Measurements from ENCODE around the gene SLC25A51. TPM values are rescaled to one million over a fixed set of nuclear protein-coding genes. Genes with fewer than 3 reads are reported as not detected.

Gene SLC25A51
- polyA plus RNA-seq, 3 donors = 7.5 to 17.7 (median 12.1) TPM

DNA sequence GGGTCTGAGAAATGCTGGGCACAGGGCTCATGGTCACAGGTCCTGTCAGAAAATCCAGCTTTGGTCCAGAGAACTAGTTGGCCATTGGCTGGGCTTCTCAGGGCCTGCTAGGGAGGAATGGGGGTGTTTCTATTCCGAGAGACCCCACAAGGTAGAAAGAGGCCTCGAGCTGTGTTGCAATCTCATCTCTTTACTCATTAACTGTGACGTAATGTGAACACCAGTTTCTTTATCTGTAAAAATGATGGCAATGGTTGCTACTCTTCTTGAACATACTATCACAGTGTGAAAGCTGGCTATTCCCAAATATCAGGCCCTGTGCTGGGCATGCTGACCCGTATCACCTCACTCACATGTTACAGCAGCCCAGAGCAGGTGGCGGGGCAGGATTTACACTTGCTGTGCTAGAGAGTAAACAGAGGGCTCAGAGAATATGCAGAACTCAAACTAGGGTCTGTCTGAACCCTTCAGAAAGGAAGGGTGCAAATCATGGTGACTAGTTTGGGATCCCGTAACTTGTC lies 35.7 kb upstream of the SLC25A51 start:
- 74 to 78% (median 75%) methylated on average over 6 of the region's 6 CpGs for WGBS, 3 donors
- H3K27ac ChIP-seq (ENCODE audit: low read depth, low read length) = no peak overlapping the region

DNA sequence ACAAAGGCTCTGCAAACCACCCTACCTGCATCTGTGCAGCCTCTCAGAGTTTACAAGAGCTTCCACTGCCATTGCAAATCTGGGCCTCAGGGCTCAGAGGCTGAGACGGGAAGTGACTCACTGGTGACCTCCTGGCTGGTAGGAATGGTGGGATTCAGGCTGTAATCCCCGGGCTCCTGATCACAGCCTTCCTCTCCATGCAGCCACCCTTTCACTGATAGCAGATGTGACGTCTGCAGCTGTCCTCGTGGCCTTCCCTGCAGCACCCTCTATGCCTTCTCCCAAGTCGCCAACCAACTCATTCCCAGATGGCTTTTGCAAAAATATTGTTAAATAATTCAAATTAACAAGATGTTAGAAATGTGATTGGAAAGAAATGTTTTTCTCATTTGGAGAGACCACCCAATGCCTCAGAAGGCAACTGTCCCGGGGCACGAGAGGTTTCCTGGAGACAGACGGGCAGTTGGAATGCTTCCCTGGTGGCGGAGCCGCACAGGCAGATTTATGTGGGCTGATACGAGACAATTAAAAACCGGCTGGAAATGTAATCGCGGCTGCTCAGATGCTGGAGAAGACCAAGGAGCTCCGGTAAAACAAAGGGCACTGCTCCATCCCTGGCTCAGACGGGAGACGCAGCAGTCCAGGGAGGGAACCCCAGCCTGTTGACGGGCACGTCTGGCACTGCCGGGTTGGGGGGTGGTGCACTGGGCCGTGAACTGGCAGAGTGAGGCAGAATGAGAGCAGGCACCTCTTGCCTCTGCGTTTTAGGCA lies 34.4 kb upstream of the SLC25A51 start:
- no peak overlapping the region for H3K27ac ChIP-seq (ENCODE audit: low read depth, low read length)
- WGBS, 3 donors = 54 to 62% (median 58%) methylated on average over 22 of the region's 22 CpGs

DNA sequence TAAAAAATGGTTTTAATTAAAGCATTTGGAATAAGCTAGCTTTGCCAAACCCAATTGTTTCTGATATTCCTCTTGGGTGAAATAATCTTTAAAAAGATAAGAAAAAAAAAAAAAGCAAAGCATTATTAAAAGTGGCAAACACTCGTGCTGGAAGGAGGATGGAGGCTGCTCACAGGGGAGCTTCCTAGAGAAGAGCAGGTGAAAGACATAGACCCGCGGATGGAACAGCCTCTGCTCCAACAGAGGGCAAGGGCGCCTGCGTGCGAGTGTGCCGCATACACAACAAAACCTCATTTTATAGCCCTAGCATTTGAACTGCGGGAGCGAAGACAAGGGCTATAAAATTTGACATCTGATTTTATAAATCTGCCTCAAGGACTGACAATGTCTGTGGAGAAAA lies 33.4 kb upstream of the SLC25A51 start:
- WGBS, 3 donors = 89 to 93% (median 90%) methylated on average over 9 of the region's 9 CpGs
- no peak overlapping the region for H3K27ac ChIP-seq (ENCODE audit: low read depth, low read length)

GRCh38 chr9:37936965-37937364 lies 33.0 kb upstream of the SLC25A51 start:
- WGBS, 3 donors = 60 to 69% (median 65%) methylated on average over 4 of the region's 4 CpGs
- no peak overlapping the region for H3K27ac ChIP-seq (ENCODE audit: low read depth, low read length)

DNA sequence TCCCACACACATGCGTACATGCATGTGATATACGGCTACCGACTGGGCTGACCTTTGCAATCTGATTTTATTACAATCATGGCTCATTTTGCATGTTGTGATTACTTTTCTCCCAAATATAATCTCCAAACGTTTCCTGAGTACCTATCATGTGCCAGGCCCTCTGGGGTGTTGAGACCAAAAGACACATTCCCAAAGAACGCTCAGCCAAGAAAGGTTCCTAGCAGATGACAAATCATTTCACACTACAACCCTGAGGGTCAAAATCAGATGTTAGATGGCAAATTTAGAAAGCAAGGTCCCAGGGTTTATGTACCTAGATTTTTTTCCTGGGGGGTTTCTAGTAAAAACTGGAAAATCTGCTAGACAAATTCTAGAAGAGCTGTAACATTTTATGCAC lies 32.4 kb upstream of the SLC25A51 start:
- WGBS, 3 donors = 79 to 84% (median 80%) methylated on average over 5 of the region's 5 CpGs

DNA sequence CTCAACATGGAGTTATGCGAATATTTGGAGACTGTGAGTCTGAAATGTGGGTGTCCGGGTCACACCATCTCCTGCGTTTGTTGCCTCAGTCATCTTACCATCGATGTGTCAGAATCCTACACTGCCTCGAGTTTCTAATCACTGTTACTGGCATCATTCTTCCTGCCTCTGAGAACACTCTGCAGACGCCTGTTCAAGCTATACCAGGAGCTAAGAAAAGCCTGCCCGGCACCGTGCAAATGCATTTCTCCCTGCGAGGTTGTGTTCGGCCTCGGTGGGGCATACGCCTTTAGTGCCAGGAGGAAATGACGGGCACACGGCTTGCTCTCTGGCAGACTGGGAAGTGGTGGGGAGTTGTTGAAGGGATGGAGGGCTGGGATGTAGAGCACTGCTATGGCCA lies 31.2 kb upstream of the SLC25A51 start:
- WGBS, 3 donors = 89 to 91% (median 91%) methylated on average over 14 of the region's 14 CpGs
- no peak overlapping the region for H3K27ac ChIP-seq (ENCODE audit: low read depth, low read length)

More for the DNA sequence above, 32.4 kb upstream of the SLC25A51 start:
- no peak overlapping the region for H3K27ac ChIP-seq (ENCODE audit: low read depth, low read length)

DNA sequence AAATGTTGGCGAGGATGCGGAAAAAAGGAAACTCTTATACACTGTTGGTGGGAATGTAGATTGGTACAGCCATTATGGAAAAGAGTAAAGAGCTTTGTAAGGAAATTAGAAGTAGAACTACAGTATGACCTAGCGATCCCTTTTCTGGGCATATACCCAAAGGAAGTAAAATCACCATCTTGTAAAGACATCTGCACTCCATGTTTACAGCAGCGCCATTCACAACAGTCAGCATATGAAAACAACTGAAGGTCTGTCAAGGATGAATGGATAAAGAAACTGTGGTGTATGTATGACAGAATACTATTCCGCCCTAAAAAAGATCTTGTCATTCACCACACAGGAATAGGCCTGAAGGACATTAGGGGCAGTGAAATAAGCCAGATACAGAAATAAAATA lies 27.7 kb upstream of the SLC25A51 start:
- H3K27ac ChIP-seq (ENCODE audit: low read depth, low read length) = no peak overlapping the region
- 91 to 94% (median 93%) methylated on average over 5 of the region's 5 CpGs for WGBS, 3 donors

DNA sequence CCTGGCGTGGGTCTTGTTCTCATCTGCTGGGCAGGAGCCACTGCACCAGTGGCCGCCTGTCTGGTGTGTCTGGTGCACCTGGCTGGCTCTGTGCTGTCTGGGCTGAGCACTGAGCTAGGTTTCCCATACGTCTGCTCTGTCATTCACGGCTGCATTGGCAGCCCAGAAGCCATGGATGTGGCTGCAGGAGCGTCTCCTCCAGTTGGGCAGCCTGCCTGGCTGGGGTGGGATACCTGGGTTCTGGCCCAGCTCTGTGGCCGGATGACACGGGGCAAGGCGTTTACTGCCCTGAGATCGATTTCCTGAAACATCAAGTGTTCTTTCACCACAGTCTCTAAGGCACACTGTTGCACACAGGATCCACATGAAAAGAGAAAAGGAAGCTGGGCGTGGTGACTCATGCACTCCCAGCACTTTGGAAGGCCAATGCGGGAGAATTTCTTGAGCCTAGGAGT lies 25.5 kb upstream of the SLC25A51 start:
- WGBS, 3 donors = 41 to 80% (median 60%) methylated on average over 11 of the region's 11 CpGs
- no peak overlapping the region for H3K27ac ChIP-seq (ENCODE audit: low read depth, low read length)

DNA sequence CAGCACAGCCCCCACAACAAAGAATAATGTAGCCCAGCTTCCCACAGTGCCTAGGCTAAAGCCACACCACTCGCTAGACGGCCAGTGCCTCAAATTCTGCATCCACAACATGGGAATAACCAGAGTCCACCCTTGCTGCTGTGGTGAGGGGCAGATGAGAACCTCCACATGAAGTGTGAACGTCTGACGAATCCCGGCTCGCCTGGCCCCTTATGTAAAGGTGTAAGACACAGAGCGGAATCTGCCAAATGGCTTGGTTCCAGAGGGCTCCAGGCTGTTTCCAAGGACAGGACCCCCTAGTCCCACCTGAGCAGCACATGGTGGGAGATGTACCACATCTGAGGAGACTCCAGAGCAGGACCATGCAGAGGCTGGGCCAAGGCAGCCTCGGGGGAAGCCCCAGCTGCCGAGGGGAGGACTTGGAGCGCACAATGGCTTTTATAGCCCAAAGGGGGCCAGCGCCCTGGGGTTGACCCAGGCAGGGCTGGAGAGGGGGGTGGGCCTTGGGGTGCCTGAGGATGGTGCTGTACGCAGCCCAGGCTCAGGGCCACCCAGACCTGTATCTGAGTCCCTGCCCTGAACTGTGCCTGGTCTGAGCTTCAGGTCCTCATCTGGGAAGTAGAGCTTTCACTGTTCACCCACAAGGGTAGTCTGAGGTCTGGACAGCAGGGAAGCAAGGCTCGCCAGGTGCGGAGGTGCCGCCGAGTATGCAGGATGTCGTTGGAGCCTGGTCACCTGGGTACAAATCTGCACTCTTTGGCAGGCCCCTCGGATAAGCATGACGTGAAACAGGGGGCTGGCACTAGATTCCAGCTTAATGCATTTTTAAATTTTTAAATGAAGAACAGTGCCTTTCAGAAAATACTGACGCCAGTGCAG lies 24.9 kb upstream of the SLC25A51 start:
- H3K27ac ChIP-seq (ENCODE audit: low read depth, low read length) = no peak overlapping the region
- WGBS, 3 donors = 79 to 85% (median 81%) methylated on average over 20 of the region's 20 CpGs

DNA sequence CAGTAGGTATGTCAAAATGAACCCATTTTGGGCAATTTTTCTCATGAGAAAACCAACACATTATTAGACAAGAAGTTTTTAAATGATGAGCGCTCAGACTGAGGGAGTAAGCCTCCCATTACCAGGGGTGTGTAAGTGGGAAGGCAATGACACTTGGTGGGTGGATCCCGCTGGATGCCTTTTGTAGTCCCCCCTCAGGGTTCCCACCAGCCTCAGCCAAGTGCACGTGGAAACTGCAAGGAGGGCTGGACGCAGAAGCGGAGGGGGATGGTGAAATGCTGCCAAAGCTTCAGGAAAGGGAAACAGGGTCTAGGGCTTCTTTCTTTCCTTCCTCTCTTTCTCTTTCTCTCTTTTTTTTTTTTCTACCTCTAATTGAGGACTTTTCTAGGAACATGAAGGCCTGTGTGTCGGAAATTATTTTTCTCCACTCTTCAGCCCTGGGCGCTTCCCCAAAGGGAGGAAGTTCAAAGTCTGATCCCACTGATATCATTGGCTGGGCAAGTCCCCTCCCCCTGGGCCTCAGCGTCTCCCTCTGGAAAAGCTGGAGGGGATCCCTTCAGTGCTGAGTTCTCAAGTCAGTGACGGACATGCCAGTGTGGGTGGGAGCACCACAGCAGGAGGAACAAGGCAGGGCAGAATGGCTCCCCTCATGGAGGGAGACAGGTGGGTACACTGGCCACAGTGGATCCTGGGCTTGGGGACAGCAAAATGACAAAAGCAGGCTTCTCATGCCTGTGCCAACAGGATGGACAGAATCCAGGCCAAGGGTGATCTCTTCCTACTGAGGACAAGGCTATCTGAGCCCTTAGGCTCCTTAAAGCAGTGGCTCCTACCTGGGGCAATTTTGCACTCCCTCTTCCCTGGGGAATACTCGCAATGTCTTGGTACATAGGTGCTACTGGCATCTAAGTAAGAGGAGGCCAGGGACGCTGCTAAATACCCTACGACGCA lies 23.9 kb upstream of the SLC25A51 start:
- 63 to 88% (median 65%) methylated on average over 12 to 13 of the region's 13 CpGs for WGBS, 3 donors
- H3K27ac ChIP-seq (ENCODE audit: low read depth, low read length) = no peak overlapping the region

GRCh38 chr9:37927132-37927531 lies 23.2 kb upstream of the SLC25A51 start:
- WGBS, 3 donors = 70 to 79% (median 72%) methylated on average over 9 of the region's 9 CpGs
- H3K27ac ChIP-seq (ENCODE audit: low read depth, low read length) = no peak overlapping the region

GRCh38 chr9:37926737-37927118 lies 22.8 kb upstream of the SLC25A51 start:
- 87 to 95% (median 88%) methylated on average over 1 of the region's 1 CpG for WGBS, 3 donors
- H3K27ac ChIP-seq (ENCODE audit: low read depth, low read length) = no peak overlapping the region

DNA sequence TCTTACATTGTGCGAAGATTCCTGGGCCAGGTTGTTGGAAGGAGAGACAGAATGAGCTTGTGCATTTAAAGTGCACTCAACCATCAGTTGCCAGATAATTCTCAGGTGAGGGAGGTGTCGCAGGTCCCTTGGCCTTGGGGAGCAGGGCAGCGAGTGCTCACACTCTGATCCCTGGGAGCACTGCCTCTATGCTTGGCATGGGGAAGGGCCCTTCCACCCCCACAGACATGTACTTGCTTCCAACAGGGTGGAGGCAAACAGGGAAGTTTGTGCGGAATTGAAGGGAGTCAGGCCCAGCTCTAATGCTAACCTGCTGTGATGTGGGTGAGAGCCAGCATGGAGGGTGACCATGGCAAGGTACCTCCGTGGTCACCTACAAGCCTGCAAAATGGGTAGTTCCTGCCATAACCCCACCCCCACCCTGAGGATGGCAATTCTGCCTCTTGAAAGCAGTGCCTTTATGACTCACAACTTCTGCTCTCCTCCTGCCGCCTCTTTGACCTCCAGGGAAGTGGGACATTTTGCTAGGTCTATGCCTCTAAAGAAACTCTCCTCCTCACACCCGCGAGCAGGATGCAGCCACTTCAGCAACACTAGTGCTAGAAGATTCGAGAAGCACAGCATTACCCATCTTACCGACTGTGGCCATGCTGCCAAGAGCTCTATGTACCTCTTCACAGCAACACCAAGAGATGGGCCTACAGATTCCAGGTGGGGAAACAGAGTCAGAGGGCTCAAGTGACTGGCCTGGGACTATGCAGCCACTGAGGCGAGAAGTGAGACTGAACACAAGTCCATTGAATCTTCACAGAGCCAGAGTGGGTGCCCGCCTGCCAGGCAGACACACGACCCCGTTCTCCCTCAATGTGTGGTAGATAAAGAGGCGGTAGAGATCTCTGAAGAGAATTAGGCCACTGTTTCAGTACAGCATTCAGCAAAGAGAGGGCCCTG lies 22.1 kb upstream of the SLC25A51 start:
- WGBS, 3 donors = 84 to 88% (median 85%) methylated on average over 15 of the region's 15 CpGs
- H3K27ac ChIP-seq (ENCODE audit: low read depth, low read length) = no peak overlapping the region

DNA sequence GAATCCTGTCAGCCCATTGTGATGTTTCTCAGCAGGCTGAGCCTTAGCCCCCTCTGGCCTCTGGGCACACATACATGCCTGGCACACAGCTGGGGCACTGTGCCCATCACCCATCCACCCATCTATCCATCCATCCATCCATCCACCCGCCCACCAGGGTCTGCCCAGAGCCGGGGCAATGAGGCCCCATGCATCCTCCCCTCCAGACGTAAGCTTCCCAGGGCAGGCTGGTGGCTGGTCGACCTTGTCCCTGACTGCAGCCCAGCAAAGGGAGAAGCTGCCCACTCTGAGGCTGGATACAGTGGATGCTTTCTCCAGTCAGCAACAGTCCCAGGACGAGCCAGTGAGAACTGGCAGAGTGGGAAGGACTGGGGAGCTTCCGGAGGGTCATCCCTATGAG lies 21.1 kb upstream of the SLC25A51 start:
- no peak overlapping the region for H3K27ac ChIP-seq (ENCODE audit: low read depth, low read length)
- WGBS, 3 donors = 82 to 90% (median 87%) methylated on average over 6 of the region's 6 CpGs

GRCh38 chr9:37924538-37924937 lies 20.6 kb upstream of the SLC25A51 start:
- no peak overlapping the region for H3K27ac ChIP-seq (ENCODE audit: low read depth, low read length)

- no peak overlapping the region for H3K27ac ChIP-seq (ENCODE audit: low read depth, low read length)
- WGBS, 3 donors = 95 to 96% (median 95%) methylated on average over 25 of the region's 25 CpGs
Observed at GRCh38 chr9:37923796-37924427, 20.0 kb upstream of the SLC25A51 start.

All from adipose tissue (tissue), 3 donors.